HL-60/S4 (cell line): ENCODE results near the gene IGF1R.

Source experiments
- in situ Hi-C: fragments of 300-500 bp; cut with MboI; formaldehyde crosslinking; loops from 2 replicates; pipeline ENCODE4 v1.14.3; 2022; ENCODE audit warnings: low sequenced_read_pairs

Gene IGF1R

GRCh38 chr15:98724048-98724447, 75.7 kb downstream of the IGF1R start:
- in situ Hi-C loops, result no loop called here

- in situ Hi-C loops, result no loop called here
Measured at GRCh38 chr15:98724494-98724893, 76.2 kb downstream of the IGF1R start.

GRCh38 chr15:98725874-98726273, 77.5 kb downstream of the IGF1R start:
- in situ Hi-C loops, result no loop called here

- in situ Hi-C loops, result no loop called here
Measured at GRCh38 chr15:98727115-98728040, 79.0 kb downstream of the IGF1R start.

GRCh38 chr15:98728082-98728810, 79.9 kb downstream of the IGF1R start:
- in situ Hi-C loops, result no loop called here

- in situ Hi-C loops, result no loop called here
Measured at GRCh38 chr15:98728811-98729160, 80.4 kb downstream of the IGF1R start.

GRCh38 chr15:98729446-98730042, 81.2 kb downstream of the IGF1R start:
- in situ Hi-C loops, result no loop called here

- in situ Hi-C loops, result no loop called here
Measured at GRCh38 chr15:98730860-98731711, 82.7 kb downstream of the IGF1R start.

GRCh38 chr15:98731712-98732450, 83.5 kb downstream of the IGF1R start:
- in situ Hi-C loops, result no loop called here

GRCh38 chr15:98733098-98733497, 84.8 kb downstream of the IGF1R start:
- in situ Hi-C loops, result no loop called here

- in situ Hi-C loops, result no loop called here
Measured at GRCh38 chr15:98734466-98735199, 86.3 kb downstream of the IGF1R start.

- in situ Hi-C loops, result no loop called here
Measured at GRCh38 chr15:98735304-98735703, 87.0 kb downstream of the IGF1R start.

GRCh38 chr15:98735895-98736617, 87.7 kb downstream of the IGF1R start:
- in situ Hi-C loops, result no loop called here

GRCh38 chr15:98737159-98737558, 88.8 kb downstream of the IGF1R start:
- in situ Hi-C loops, result no loop called here

GRCh38 chr15:98737721-98738120, 89.4 kb downstream of the IGF1R start:
- in situ Hi-C loops, result no loop called here

GRCh38 chr15:98738689-98739401, 90.5 kb downstream of the IGF1R start:
- in situ Hi-C loops, result no loop called here

GRCh38 chr15:98740295-98740694, 92.0 kb downstream of the IGF1R start:
- in situ Hi-C loops, result no loop called here

- in situ Hi-C loops, result no loop called here
Measured at GRCh38 chr15:98740963-98741362, 92.6 kb downstream of the IGF1R start.
